Effector memory CD8-positive, alpha-beta T cell (primary cell): Measurements from ENCODE around the gene MAP2K5.

Experiments
- ATAC-seq: fragments of 150-1000 bp; cut with Tn5 transposase; replicated peaks from 2 replicates; pipeline ENCODE4 v1.10.0; 2021; ENCODE audit warnings: mild to moderate bottlenecking, moderate library complexity
- DNase-seq, 3 experiments: peaks; one replicate each; pipeline ENCODE4 v3.0.0; 2021
- H3K27ac Mint-ChIP-seq, 2 donors: one replicate each; pipeline ENCODE4 v1.8.0; 2022; ENCODE audit warnings: mild to moderate bottlenecking in 2 of 2, mixed read lengths in 2 of 2, moderate library complexity in 2 of 2
- H3K27me3 Mint-ChIP-seq, 2 donors: one replicate each; pipeline ENCODE4 v1.8.0; 2022; ENCODE audit warnings: mixed read lengths in 2 of 2
- H3K36me3 Mint-ChIP-seq: one replicate; pipeline ENCODE4 v1.8.0; 2022; ENCODE audit warnings: mild to moderate bottlenecking, moderate library complexity, mixed read lengths; ENCODE audit not compliant: insufficient read depth
- H3K4me1 Mint-ChIP-seq, 2 donors: one replicate each; pipeline ENCODE4 v1.8.0; 2022; ENCODE audit warnings: low read depth in 2 of 2, mixed read lengths in 2 of 2
- H3K4me3 Mint-ChIP-seq, 2 donors: one replicate each; pipeline ENCODE4 v1.8.0; 2022; ENCODE audit warnings: mild to moderate bottlenecking in 2 of 2, mixed read lengths in 2 of 2, moderate library complexity in 2 of 2
- H3K9me3 Mint-ChIP-seq, 2 donors: one replicate each; pipeline ENCODE4 v1.8.0; 2022; ENCODE audit warnings: mixed read lengths in 2 of 2

The MAP2K5 gene

DNA sequence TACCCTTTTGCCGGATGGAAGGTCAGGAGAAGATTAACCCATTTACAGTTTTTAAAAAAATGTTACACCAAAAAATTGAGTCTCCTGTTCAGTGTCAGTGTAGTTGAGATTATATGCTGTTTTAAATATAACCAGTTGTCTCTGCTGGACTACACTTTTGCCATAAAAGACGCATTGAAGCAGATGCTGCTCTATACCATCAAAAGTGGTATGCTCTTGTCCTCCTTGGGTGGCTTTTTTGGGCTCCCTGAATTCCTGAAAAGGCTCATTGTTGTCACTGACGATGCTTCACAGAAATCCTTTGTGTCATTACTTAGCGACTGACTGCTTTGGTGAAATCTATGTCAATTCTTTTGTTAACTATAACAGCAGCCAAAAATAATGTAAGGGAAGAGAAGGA is 148.9 kb downstream of the MAP2K5 start:
- Mint-ChIP-seq H3K4me3 (no peak overlapping the region), H3K9me3 (no peaks in the 10 kb centered on the region), H3K4me1 (no peaks in the 10 kb centered on the region), H3K27me3 (no peaks in the 10 kb centered on the region), H3K27ac (no peak overlapping the region), H3K36me3 (no peaks in the 10 kb centered on the region)
- DNase-seq (no peak), ATAC-seq (no peak)

DNA sequence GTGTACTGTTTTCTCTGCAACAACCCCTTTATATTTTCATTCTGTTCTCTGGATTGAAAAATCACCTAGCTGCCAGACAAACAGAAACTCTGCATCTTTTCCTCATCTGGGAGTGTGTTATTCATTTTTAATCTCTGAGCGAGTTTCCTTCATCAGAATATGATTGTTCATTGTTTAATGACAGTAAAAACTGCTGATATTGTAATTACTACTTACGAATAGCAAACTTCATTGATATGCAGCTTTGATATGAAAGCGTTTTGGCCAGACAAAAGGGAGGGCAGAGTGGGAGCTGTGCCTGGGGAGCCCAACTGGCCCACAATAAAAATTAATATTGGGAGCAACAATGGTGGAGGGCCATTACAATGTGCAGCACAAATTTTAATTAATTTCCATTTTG is 150.1 kb downstream of the MAP2K5 start:
- DNase-seq (no peak), ATAC-seq (no peak)
- H3K27ac Mint-ChIP-seq, result no peak overlapping the region
- no peaks in the 10 kb centered on the region for H3K4me1 Mint-ChIP-seq
- no peaks in the 10 kb centered on the region for H3K27me3 Mint-ChIP-seq
- H3K36me3 Mint-ChIP-seq, result no peaks in the 10 kb centered on the region
- no peaks in the 10 kb centered on the region for H3K9me3 Mint-ChIP-seq
- no peak overlapping the region for H3K4me3 Mint-ChIP-seq

GRCh38 chr15:67696087-67696486 is 153.6 kb downstream of the MAP2K5 start:
- Mint-ChIP-seq H3K36me3 (no peaks in the 10 kb centered on the region), H3K27me3 (no peaks in the 10 kb centered on the region), H3K27ac (no peak overlapping the region), H3K4me3 (no peak overlapping the region), H3K4me1 (no peaks in the 10 kb centered on the region), H3K9me3 (no peaks in the 10 kb centered on the region)
- no peak for DNase-seq
- no peak for ATAC-seq

DNA sequence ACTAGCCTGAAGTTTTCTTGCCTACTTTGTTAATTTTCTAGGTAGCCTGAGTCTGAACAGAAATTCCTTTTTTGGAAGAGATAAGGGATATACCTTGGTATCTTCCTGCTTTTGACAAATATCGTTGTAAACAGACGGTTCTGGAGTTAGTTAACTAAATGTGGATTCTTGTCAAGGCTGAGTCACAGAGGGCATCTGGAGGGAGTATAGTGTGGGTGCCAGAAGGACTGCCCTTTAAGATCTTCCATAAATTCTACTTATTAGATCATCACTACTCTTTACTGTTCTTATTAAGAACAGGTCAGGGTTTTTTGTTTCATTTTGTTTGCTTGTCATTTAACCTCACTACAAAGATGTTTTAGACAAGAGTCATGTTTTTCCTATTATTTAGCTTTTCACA is 157.5 kb downstream of the MAP2K5 start:
- ATAC-seq (no peak), DNase-seq (no peak)
- Mint-ChIP-seq H3K9me3 (no peaks in the 10 kb centered on the region), H3K27ac (no peak overlapping the region), H3K36me3 (no peaks in the 10 kb centered on the region), H3K27me3 (no peaks in the 10 kb centered on the region), H3K4me1 (no peaks in the 10 kb centered on the region), H3K4me3 (no peak overlapping the region)

DNA sequence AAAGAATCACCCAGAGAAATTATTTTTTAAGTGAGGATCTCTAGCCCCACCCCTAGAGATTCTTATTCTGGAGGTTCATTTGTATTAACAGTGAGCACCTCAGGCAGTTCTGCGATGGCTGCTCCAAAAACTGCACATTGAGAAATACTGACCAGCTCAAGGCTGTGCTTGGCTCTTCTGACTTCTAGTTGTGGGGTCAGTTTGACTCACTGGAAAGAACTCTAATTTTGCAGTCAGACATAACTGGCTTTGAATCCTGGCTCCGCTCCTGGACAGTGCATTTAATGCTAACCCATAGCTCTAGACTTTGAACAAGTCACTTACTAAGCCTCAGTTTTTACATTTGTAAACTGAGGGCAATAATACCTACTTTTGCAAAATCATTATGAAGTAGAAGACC is 159.2 kb downstream of the MAP2K5 start:
- Mint-ChIP-seq H3K4me1 (peaks cover 0 to 2% of the 10 kb centered on the region in 2 donors), H3K27ac (no peak overlapping the region), H3K4me3 (no peak overlapping the region), H3K36me3 (no peaks in the 10 kb centered on the region), H3K9me3 (no peaks in the 10 kb centered on the region), H3K27me3 (no peaks in the 10 kb centered on the region)
- ATAC-seq (no peak), DNase-seq (no peak)

DNA sequence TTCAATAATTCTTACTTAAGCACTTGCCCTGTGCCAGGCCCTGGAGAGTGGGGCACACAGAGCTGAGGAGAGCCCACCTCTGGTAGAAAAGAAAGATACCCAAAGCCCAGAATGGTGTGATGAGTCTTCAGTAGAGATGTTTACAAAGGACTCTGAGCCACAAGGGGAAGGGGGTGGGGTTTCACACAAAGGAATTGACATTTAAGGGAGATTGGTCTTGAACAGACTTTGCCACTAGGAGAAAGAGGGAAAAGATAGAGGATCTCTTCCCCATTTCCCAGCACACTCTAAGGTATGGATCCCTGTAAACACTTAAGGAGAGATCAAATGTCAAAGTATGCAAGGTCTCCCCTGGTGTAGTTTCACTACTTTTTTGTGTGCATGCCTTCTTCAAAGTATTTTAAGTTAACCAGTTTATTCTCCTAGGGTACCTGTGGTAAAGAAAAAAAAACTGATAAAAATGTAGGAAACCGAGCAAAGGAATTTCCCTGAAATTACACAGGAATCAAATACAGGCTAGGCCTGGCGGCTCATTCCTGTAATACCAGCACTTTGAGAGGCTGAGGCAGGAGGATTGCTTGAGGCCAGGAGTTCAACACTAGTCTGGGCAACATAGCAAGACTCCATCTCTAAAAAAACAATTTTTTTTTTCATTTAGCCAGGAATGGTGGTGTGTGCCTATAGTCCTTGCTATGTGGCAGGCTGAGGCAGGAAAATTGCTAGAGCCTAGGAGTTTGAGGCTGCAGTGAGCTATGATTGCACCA is 165.2 kb downstream of the MAP2K5 start:
- H3K27ac Mint-ChIP-seq, result no peak overlapping the region
- no peaks in the 10 kb centered on the region for H3K27me3 Mint-ChIP-seq
- no peak overlapping the region for H3K4me3 Mint-ChIP-seq
- ATAC-seq, result no peak
- no peaks in the 10 kb centered on the region for H3K36me3 Mint-ChIP-seq
- H3K4me1 Mint-ChIP-seq, result peaks cover 0 to 2% of the 10 kb centered on the region in 2 donors
- no peaks in the 10 kb centered on the region for H3K9me3 Mint-ChIP-seq
- DNase-seq, result no peak

GRCh38 chr15:67708500-67708899 is 166.0 kb downstream of the MAP2K5 start:
- Mint-ChIP-seq H3K27me3 (no peaks in the 10 kb centered on the region), H3K4me3 (no peak overlapping the region), H3K36me3 (no peaks in the 10 kb centered on the region), H3K27ac (no peak overlapping the region), H3K9me3 (no peaks in the 10 kb centered on the region), H3K4me1 (peaks cover 0 to 2% of the 10 kb centered on the region in 2 donors)
- ATAC-seq (no peak), DNase-seq (no peak)

DNA sequence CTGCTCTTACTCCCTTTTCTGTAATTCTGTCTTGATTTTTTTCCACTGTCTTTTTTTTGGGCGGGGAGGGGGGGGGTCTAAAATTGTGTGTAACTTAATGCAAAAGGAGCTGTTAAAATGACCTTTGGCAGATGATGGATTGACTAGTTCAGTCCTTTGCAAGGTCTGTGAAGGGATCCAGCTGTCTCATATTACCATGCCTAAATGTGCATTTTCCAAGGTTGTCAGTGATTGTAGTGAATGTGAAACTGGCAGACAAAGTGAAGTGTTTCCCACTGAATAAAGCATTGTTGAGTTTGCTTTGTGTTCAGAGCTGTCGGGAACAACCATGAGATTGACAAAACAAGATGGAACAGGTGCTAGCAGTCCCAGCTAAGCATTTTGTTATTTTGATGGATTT is 172.7 kb downstream of the MAP2K5 start:
- Mint-ChIP-seq H3K36me3 (no peaks in the 10 kb centered on the region), H3K27me3 (no peaks in the 10 kb centered on the region), H3K4me1 (no peaks in the 10 kb centered on the region), H3K4me3 (no peak overlapping the region), H3K27ac (no peak overlapping the region), H3K9me3 (no peaks in the 10 kb centered on the region)
- ATAC-seq, result no peak
- no peak for DNase-seq

DNA sequence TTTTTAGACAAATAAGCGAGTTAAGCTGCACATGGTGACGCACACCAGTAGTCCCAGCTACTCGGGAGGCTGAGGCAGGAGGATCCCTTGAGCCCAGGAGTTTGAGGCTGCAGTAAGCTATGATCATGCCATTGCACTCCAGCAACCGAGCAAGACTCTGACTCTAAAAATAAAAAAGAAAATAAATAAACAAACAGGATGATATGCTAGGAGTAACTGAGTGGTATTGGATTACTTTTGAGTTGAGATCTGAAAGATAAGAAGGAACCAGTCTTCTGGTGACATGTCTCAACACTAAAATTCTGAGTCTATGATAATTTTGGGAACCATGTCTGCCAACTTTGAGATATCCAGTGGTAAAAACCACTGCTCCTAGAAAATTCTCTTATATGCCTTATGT is 173.7 kb downstream of the MAP2K5 start:
- H3K27ac Mint-ChIP-seq, result no peak overlapping the region
- no peaks in the 10 kb centered on the region for H3K9me3 Mint-ChIP-seq
- DNase-seq (no peak), ATAC-seq (no peak)
- H3K4me3 Mint-ChIP-seq, result no peak overlapping the region
- no peaks in the 10 kb centered on the region for H3K36me3 Mint-ChIP-seq
- no peaks in the 10 kb centered on the region for H3K4me1 Mint-ChIP-seq
- no peaks in the 10 kb centered on the region for H3K27me3 Mint-ChIP-seq

DNA sequence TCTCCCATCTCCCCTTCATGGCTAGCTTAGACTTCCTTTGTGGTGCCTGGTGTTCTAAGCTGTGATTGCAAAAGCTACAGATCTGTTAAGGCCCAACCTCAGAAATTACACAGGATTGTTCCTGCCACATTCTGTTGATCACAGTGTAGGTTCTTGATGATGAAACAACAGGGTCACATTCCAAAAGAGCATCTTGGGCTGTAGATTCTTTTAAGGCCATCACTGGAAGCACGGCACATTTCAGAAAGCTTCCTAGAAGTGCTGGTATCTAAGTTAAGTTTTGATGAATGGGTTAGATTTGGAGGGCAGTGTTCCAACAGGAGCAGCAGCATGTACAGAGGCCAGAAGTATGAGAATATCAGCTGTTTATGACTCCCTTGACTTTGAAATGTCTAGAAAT is 175.3 kb downstream of the MAP2K5 start:
- Mint-ChIP-seq H3K4me3 (no peak overlapping the region), H3K27me3 (no peaks in the 10 kb centered on the region), H3K4me1 (no peaks in the 10 kb centered on the region), H3K36me3 (no peaks in the 10 kb centered on the region), H3K27ac (no peak overlapping the region), H3K9me3 (no peaks in the 10 kb centered on the region)
- no peak for DNase-seq
- ATAC-seq, result no peak

DNA sequence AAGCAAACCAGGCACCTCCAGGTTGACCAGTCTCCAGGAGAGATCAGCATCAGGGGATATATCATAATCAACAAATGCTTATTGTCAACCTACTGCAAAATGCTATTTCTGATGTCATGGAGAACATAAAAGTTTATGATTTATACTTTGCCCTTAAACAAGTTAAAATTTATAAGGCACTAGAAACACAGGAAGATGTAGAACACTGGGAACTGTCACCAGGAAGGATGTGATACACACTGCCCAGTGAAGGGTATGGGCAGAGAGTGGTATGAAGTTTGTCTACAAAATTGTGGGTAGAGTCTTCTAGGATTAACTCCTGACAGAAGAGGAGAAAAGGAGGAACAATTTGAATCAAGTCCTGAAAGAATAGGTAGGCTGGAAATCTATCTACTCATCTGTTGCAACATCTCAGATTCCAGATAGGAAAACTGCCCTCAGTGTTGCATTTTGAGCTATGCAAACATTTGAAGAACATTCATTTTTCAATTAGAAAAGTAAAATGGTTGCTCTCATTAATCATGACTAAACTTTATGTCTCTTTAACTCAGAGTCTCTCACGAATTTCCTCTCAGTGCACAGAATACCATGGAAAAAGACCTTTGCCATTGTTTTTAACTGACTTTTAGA is 176.9 kb downstream of the MAP2K5 start:
- ATAC-seq (no peak), DNase-seq (no peak)
- Mint-ChIP-seq H3K27me3 (no peaks in the 10 kb centered on the region), H3K9me3 (no peaks in the 10 kb centered on the region), H3K27ac (no peak overlapping the region), H3K36me3 (no peaks in the 10 kb centered on the region), H3K4me1 (no peaks in the 10 kb centered on the region), H3K4me3 (no peak overlapping the region)

- H3K4me3 Mint-ChIP-seq, result no peak overlapping the region
- no peak for ATAC-seq
- no peak overlapping the region for H3K27ac Mint-ChIP-seq
- H3K9me3 Mint-ChIP-seq, result no peaks in the 10 kb centered on the region
- no peaks in the 10 kb centered on the region for H3K27me3 Mint-ChIP-seq
- no peaks in the 10 kb centered on the region for H3K4me1 Mint-ChIP-seq
- H3K36me3 Mint-ChIP-seq, result no peaks in the 10 kb centered on the region
- DNase-seq, result no peak
These were observed 178.2 kb downstream of the MAP2K5 start for GRCh38 chr15:67720556-67721175.

GRCh38 chr15:67722030-67722817 is 179.7 kb downstream of the MAP2K5 start:
- Mint-ChIP-seq H3K4me3 (no peak overlapping the region), H3K4me1 (no peaks in the 10 kb centered on the region)

More at GRCh38 chr15:67722030-67722817, 179.7 kb downstream of the MAP2K5 start:
- ATAC-seq (no peak), DNase-seq (no peak)
- Mint-ChIP-seq H3K27ac (no peak overlapping the region), H3K27me3 (no peaks in the 10 kb centered on the region), H3K9me3 (no peaks in the 10 kb centered on the region), H3K36me3 (no peaks in the 10 kb centered on the region)
